ENCODE data around the gene AP3B1. TPM values are rescaled to one million over a fixed set of nuclear protein-coding genes. Genes with fewer than 3 reads are reported as not detected.

The AP3B1 gene
- total RNA-seq, 1 donor from 2014 or later = 105 TPM

DNA sequence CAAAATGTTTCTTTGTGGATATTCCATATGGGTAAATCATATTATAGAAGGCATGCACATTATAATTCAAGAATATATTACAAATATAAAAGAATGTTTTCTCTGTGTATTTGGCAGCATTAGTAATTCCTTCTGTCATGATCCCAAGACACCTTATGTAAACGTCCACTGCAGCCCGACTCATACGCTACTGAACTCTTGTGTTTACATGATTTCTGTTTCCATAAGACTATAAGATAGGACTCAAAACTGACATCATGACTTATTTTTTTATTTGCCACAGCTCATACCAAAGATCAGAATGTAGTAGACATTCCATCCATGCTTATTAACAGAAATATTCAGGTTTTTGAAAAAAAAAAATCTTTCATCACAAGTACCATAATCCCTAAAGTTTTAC, 234.1 kb downstream of the AP3B1 start:
- Histone ChIP-seq H4K20me1 (ENCODE audit: low read depth) (no peaks in the 10 kb centered on the region), H3K9ac (no peak overlapping the region), H3F3A (ENCODE audit: low read depth) (no peaks in the 10 kb centered on the region), H3K4me3 (no peak overlapping the region), H3K36me3 (no peaks in the 10 kb centered on the region), H3K79me2 (ENCODE audit: low read depth) (no peaks in the 10 kb centered on the region), H3K4me1 (no peaks in the 10 kb centered on the region), H2AFZ (replicated peaks) (no peak overlapping the region), H3K27ac (no peak overlapping the region), H3K4me2 (no peak overlapping the region), H3K9me3 (ENCODE audit: low read depth) (no peaks in the 10 kb centered on the region), H3K27me3 (no peaks in the 10 kb centered on the region)
- Mint-ChIP-seq H3K36me3 (no peaks in the 10 kb centered on the region), H3K27ac (no peak overlapping the region), H3K4me3 (no peak overlapping the region), H3K4me1 (no peaks in the 10 kb centered on the region), H3K27me3 (ENCODE audit: insufficient read depth, low read depth) (peaks cover 2% of the 10 kb centered on the region), H3K9me3 (no peaks in the 10 kb centered on the region)
- no peak for DNase-seq (ENCODE audit: low spot score)
- TF ChIP-seq EZH2phosphoT487 (IDR thresholded peaks at IDR 0.05) = no peak
- TF ChIP-seq, protein P1, sequence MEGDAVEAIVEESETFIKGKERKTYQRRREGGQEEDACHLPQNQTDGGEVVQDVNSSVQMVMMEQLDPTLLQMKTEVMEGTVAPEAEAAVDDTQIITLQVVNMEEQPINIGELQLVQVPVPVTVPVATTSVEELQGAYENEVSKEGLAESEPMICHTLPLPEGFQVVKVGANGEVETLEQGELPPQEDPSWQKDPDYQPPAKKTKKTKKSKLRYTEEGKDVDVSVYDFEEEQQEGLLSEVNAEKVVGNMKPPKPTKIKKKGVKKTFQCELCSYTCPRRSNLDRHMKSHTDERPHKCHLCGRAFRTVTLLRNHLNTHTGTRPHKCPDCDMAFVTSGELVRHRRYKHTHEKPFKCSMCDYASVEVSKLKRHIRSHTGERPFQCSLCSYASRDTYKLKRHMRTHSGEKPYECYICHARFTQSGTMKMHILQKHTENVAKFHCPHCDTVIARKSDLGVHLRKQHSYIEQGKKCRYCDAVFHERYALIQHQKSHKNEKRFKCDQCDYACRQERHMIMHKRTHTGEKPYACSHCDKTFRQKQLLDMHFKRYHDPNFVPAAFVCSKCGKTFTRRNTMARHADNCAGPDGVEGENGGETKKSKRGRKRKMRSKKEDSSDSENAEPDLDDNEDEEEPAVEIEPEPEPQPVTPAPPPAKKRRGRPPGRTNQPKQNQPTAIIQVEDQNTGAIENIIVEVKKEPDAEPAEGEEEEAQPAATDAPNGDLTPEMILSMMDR (IDR thresholded peaks at IDR 0.05) = no peak
- TF ChIP-seq EZH2 (IDR thresholded peaks at IDR 0.05) = no peak

DNA sequence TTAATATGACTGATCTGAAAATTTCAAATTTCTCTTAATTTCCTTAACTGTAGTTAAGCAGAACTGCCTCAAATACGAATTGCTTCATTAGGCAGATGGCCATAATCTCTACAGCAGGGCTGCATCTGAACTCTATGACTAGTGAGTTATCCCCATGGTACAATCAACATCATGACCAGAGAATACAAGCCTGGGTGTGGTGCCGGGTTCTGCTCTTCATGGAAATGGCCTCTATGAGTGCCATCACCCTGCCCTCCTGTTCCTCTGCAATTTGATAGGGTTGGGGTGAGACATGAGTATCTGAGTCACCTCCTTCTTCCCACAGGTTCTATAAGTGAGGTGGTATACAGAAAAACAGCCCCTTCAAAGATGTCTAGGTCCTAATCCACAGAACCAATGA, 235.9 kb downstream of the AP3B1 start:
- TF ChIP-seq EZH2 (IDR thresholded peaks at IDR 0.05) = no peak
- TF ChIP-seq, protein P1 (IDR thresholded peaks at IDR 0.05) = no peak
- no peak for TF ChIP-seq EZH2phosphoT487 (IDR thresholded peaks at IDR 0.05)
- Mint-ChIP-seq H3K27ac (no peak overlapping the region), H3K9me3 (no peaks in the 10 kb centered on the region), H3K4me3 (no peak overlapping the region), H3K4me1 (no peaks in the 10 kb centered on the region), H3K27me3 (ENCODE audit: insufficient read depth, low read depth) (no peaks in the 10 kb centered on the region), H3K36me3 (no peaks in the 10 kb centered on the region)
- Histone ChIP-seq H3K9me3 (ENCODE audit: low read depth) (no peaks in the 10 kb centered on the region), H3K9ac (no peak overlapping the region), H3K27me3 (no peaks in the 10 kb centered on the region), H3K4me1 (no peaks in the 10 kb centered on the region), H3K79me2 (ENCODE audit: low read depth) (no peaks in the 10 kb centered on the region), H3K27ac (no peak overlapping the region), H3F3A (ENCODE audit: low read depth) (no peaks in the 10 kb centered on the region), H3K36me3 (no peaks in the 10 kb centered on the region), H3K4me3 (no peak overlapping the region), H4K20me1 (ENCODE audit: low read depth) (no peaks in the 10 kb centered on the region), H3K4me2 (no peak overlapping the region), H2AFZ (replicated peaks) (no peak overlapping the region)
- no peak for DNase-seq (ENCODE audit: low spot score)

DNA sequence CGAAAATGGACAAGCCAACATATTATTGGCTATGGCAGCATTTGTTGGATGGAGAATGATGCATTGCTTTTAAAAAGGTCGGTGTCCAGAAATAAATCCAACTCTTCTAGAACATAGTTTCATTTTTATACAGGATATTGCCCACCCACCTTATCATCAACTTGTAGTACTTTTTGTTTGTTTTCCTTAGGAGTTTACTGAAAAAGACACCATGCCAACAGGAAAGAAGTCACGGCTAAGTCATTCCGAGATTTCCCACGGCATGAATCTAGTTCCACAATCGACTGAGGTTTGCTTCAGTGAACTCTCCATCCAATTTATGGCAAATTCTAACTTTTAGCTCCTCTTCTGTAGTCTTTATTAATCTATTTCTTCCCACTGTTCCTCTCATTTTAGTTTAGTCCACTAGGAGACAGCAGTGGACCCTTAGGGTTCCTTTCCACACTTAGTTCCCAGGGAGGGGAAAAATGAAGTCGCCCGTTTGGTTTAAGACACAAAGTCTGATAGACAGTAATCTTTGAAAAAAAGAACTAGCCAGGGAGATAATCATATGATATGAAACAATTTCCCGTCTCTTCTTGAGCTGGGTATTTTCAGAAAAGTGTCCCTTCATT, 237.5 kb downstream of the AP3B1 start:
- H3K27ac ChIP-seq = no peak overlapping the region
- H3K79me2 ChIP-seq (ENCODE audit: low read depth) = no peaks in the 10 kb centered on the region
- H3K36me3 Mint-ChIP-seq = no peaks in the 10 kb centered on the region
- H3K9ac ChIP-seq = no peak overlapping the region
- no peaks in the 10 kb centered on the region for H3K27me3 Mint-ChIP-seq (ENCODE audit: insufficient read depth, low read depth)
- H3K9me3 Mint-ChIP-seq = no peaks in the 10 kb centered on the region
- H3K27me3 ChIP-seq = no peaks in the 10 kb centered on the region
- H3K9me3 ChIP-seq (ENCODE audit: low read depth) = no peaks in the 10 kb centered on the region
- peak; percentile 9 for DNase-seq (ENCODE audit: low spot score)
- H3K27ac Mint-ChIP-seq = no peak overlapping the region
- H3K4me3 ChIP-seq = no peak overlapping the region
- no peak overlapping the region for H2AFZ ChIP-seq (replicated peaks)
- TF ChIP-seq, protein P1 (IDR thresholded peaks at IDR 0.05) = peak; percentile 48
- TF ChIP-seq EZH2 (IDR thresholded peaks at IDR 0.05) (no peak), EZH2phosphoT487 (IDR thresholded peaks at IDR 0.05) (no peak)
- H3K4me2 ChIP-seq = no peak overlapping the region
- H3K4me1 ChIP-seq = no peaks in the 10 kb centered on the region
- H3K4me1 Mint-ChIP-seq = no peaks in the 10 kb centered on the region
- no peaks in the 10 kb centered on the region for H3F3A ChIP-seq (ENCODE audit: low read depth)
- no peaks in the 10 kb centered on the region for H4K20me1 ChIP-seq (ENCODE audit: low read depth)
- H3K36me3 ChIP-seq = no peaks in the 10 kb centered on the region
- H3K4me3 Mint-ChIP-seq = no peak overlapping the region
